Gastroesophageal sphincter (tissue), 4 donors: ENCODE measurements around the gene GABARAP. TPM values are rescaled to one million over a fixed set of nuclear protein-coding genes. Genes with fewer than 3 reads are reported as not detected.

Experiments
- ATAC-seq: fragments of 150-250 bp; one replicate; pipeline ENCODE4 v1.9.1; 2016; ENCODE audit warnings: mild to moderate bottlenecking, moderate library complexity
- H3K27ac ChIP-seq, 4 donors: fragments of 200-600 bp; sonication (generic) in 3 of 4; 1 replicate in 3 of 4; 2 replicates in 1 of 4; pipeline ENCODE4 v1.5.1; 2016 to 2019
- H3K27me3 ChIP-seq: fragments of 200-600 bp; sonication (generic); one replicate; pipeline ENCODE4 v1.5.1; 2019
- H3K36me3 ChIP-seq, 2 donors: fragments of 200-600 bp; sonication (generic); one replicate each; pipeline ENCODE4 v1.5.1; 2019; ENCODE audit warnings: control low read depth in 1 of 2
- H3K4me1 ChIP-seq, 3 donors: fragments of 200-600 bp; sonication (generic); 1 replicate in 2 of 3; 2 replicates in 1 of 3; pipeline ENCODE4 v1.5.1; 2016 to 2019; ENCODE audit warnings: control low read depth in 2 of 3
- H3K4me3 ChIP-seq, 2 donors: fragments of 200-600 bp; sonication (generic); one replicate each; pipeline ENCODE4 v1.5.1; 2019; ENCODE audit warnings: mild to moderate bottlenecking in 1 of 2, moderate library complexity in 1 of 2
- H3K9me3 ChIP-seq, 3 donors: fragments of 200-600 bp; sonication (generic); one replicate each; pipeline ENCODE4 v1.5.1; 2017 to 2019; ENCODE audit warnings: control low read depth in 2 of 3
- CTCF ChIP-seq, 4 experiments: fragments of 200-600 bp in 2 of 4; fragments of 450-650 bp in 2 of 4; sonication (generic) in 1 of 4; IDR thresholded peaks; one replicate each; pipeline ENCODE4 v1.5.1; 2017 to 2019; ENCODE audit warnings: antibody characterized with exemption in 4 of 4, mild to moderate bottlenecking in 2 of 4, moderate library complexity in 2 of 4
- EP300 ChIP-seq: sonication (generic); formaldehyde crosslinking; IDR thresholded peaks from one replicate; pipeline ENCODE4 v1.6.1; 2017; ENCODE audit warnings: antibody characterized with exemption, mild to moderate bottlenecking
- POLR2A ChIP-seq, 2 donors: fragments of 450-650 bp; IDR thresholded peaks; one replicate each; pipeline ENCODE4 v1.6.1; 2017; ENCODE audit warnings: antibody characterized with exemption in 2 of 2, mild to moderate bottlenecking in 2 of 2, moderate library complexity in 1 of 2
- POLR2AphosphoS5 ChIP-seq: sonication (generic); formaldehyde crosslinking; IDR thresholded peaks from one replicate; pipeline ENCODE4 v1.6.1; 2017; ENCODE audit warnings: antibody characterized with exemption
- WGBS, 2 donors: methylation state at CpG; one replicate each; pipeline ENCODE4 v1.1.5; 2018; ENCODE audit warnings: low coverage in 1 of 2; 5-methylcytosine and 5-hydroxymethylcytosine counted together
- total RNA-seq, 4 donors: library from RNA; depleted of rRNA; stranded (reverse); fragments of >200 nt; gene quantifications; one replicate each; pipeline ENCODE4 v1.1.0, GENCODE V29; 2016

GABARAP gene
- total RNA-seq, 4 donors from 2014 or later, result 289 to 437 (median 386) TPM

GRCh38 chr17:7228920-7229319, 13.3 kb downstream of the GABARAP start:
- Histone ChIP-seq H3K27ac (peak overlapping the region in 1 of 4 donors; percentile 24), H3K9me3 (no peaks in the 10 kb centered on the region), H3K4me3 (no peak overlapping the region), H3K27me3 (no peaks in the 10 kb centered on the region), H3K4me1 (peaks cover 0 to 46% (median 12%) of the 10 kb centered on the region in 3 donors), H3K36me3 (peaks cover 0 to 69% of the 10 kb centered on the region in 2 donors)
- 89% methylated on average over 5 of the region's 14 CpGs; no CpG with 5 or more reads in 1 of the 2 donors for WGBS, 2 donors
- ATAC-seq, result no peak
- TF ChIP-seq EP300 (no peak), POLR2A (IDR thresholded peaks at IDR 0.05) (no peak), POLR2AphosphoS5 (no peak), CTCF (IDR thresholded peaks at IDR 0.05) (no peak)

- Histone ChIP-seq H3K4me3 (no peak overlapping the region), H3K27ac (peak overlapping the region in 1 of 4 donors; percentile 62), H3K36me3 (peaks cover 0 to 88% of the 10 kb centered on the region in 2 donors), H3K9me3 (no peaks in the 10 kb centered on the region), H3K27me3 (no peaks in the 10 kb centered on the region), H3K4me1 (peaks cover 0 to 31% (median under 1%) of the 10 kb centered on the region in 3 donors)
- WGBS, 2 donors, result 80 to 86% methylated on average over 1 to 2 of the region's 31 CpGs
- TF ChIP-seq POLR2AphosphoS5, result no peak
- no peak for ATAC-seq
These were observed 15.2 kb downstream of the GABARAP start for GRCh38 chr17:7226721-7227710.

DNA sequence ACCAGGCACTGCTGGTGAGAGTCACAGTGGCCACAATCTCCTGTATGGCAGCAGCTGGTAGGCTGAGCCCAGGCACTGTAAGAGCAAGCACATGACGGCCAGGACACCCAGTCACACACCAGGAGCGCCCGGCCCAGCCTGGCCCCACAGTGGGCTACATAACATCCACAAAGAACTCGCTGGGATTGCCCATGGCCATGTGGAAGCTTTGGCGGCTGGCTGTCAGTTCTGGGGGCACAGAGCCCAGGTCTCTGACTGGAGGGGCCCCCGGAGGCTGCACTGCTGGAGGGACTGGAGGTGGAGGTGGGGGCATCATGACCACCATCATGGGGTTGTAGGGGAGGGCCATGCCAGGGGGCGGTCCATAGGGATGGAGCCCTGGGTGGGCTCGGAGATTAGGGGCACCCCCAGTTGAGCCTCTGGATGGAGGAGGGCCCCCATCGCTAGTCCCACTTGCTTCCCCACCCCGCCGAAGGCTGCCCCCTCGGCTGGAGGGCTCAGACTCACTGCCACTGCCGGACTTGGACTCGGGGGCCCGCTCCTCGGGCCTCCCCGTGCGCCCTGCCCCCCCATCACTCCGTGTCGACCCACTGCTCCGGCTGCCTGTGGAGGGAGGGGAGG, 16.4 kb downstream of the GABARAP start:
- TF ChIP-seq POLR2AphosphoS5 (no peak), EP300 (no peak)
- ATAC-seq, result no peak
- 74% methylated on average over 3 of the region's 21 CpGs; no CpG with 5 or more reads in 1 of the 2 donors for WGBS, 2 donors
- H3K4me1 ChIP-seq, result peaks cover 0 to 31% (median 3%) of the 10 kb centered on the region in 3 donors
- H3K36me3 ChIP-seq, result peaks cover 0 to 99% of the 10 kb centered on the region in 2 donors
- H3K4me3 ChIP-seq, result no peak overlapping the region
- H3K9me3 ChIP-seq, result no peaks in the 10 kb centered on the region
- H3K27me3 ChIP-seq, result no peaks in the 10 kb centered on the region
- peak overlapping the region in 3 of 4 donors; percentile 32 to 62 (median 39) for H3K27ac ChIP-seq

DNA sequence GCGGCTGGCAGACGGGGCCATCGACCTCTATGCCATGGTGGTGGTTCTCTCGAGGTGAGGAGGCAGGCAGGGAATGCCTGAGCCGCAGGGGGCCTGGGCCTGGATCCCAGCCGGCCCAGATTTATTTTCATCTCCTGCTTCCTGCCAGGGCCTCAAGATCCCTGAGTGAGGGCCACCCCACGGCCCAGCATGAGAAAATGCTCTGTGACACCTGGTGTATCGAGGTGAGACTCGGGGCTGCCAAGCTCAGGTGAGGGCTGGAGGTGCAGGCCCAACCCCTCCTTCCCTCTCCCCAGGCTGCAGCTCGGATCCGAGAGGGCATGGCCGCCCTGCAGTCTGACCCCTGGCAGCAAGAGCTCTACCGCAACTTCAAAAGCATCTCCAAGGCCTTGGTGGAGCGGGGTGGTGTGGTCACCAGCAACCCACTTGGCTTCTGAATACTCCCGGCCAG, 17.6 kb downstream of the GABARAP start:
- Histone ChIP-seq H3K4me3 (no peak overlapping the region), H3K36me3 (peaks cover 0 to 88% of the 10 kb centered on the region in 2 donors), H3K9me3 (no peaks in the 10 kb centered on the region), H3K27ac (peak overlapping the region in 2 of 4 donors; percentile 11 to 62), H3K4me1 (peaks cover 2 to 29% (median 6%) of the 10 kb centered on the region in 3 donors), H3K27me3 (no peaks in the 10 kb centered on the region)
- no peak for ATAC-seq
- TF ChIP-seq EP300 (no peak), POLR2AphosphoS5 (no peak), POLR2A (IDR thresholded peaks at IDR 0.05) (no peak), CTCF (IDR thresholded peaks at IDR 0.05) (no peak)
- WGBS, 2 donors, result 87% methylated on average over 3 of the region's 15 CpGs; no CpG with 5 or more reads in 1 of the 2 donors

DNA sequence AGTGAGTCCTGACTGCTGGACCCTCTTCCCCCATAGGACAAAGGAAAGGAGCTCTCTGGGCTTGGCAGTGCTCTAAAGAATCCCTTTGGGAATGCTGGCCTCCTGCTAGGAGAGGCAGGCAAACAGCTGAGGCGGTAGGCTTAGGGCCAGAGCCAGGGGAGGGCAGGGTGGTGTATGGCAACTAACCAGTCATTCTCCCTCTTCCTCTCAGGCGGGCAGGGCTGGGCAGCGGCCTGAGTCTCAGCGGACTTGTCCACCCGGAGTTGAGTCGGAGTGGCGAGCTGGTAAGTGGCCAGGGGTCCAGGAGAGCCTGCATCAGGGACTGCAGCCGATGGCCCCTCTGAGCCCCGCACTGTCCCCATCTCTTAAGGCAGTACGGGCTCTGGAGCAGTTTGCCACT, 18.1 kb downstream of the GABARAP start:
- peaks cover 2 to 34% (median 6%) of the 10 kb centered on the region in 3 donors for H3K4me1 ChIP-seq
- H3K9me3 ChIP-seq, result no peaks in the 10 kb centered on the region
- H3K4me3 ChIP-seq, result no peak overlapping the region
- ATAC-seq, result no peak
- 78% methylated on average over 10 of the region's 10 CpGs; no CpG with 5 or more reads in 1 of the 2 donors for WGBS, 2 donors
- no peaks in the 10 kb centered on the region for H3K27me3 ChIP-seq
- TF ChIP-seq POLR2AphosphoS5 (peak; percentile 20), CTCF (IDR thresholded peaks at IDR 0.05) (no peak), POLR2A (IDR thresholded peaks at IDR 0.05) (no peak)
- H3K27ac ChIP-seq, result peak overlapping the region in 2 of 4 donors; percentile 25 to 62
- H3K36me3 ChIP-seq, result peaks cover 0 to 82% of the 10 kb centered on the region in 2 donors
